Left renal pelvis (tissue), 4 donors: ENCODE measurements around the gene GMIP. TPM values are rescaled to one million over a fixed set of nuclear protein-coding genes. Genes with fewer than 3 reads are reported as not detected.
"Not testable (repeated sequence)": the region's sequence is repeated elsewhere in the genome, so short reads cannot be mapped to it uniquely, and the experiment has no call there.

Experiments
- DNase-seq, 4 donors: peaks; one replicate each; pipeline ENCODE4 v3.0.0-alpha.2; 2013; ENCODE audit warnings: low read depth in 4 of 4, low spot score in 3 of 4
- polyA plus RNA-seq, 4 donors: library from polyadenylated mRNA; unstranded; fragments of 120-200 nt; gene quantifications; one replicate each; pipeline ENCODE4 v1.2.1, GENCODE V29; 2013; ENCODE audit not compliant: insufficient read length in 4 of 4

GMIP gene, protein sequence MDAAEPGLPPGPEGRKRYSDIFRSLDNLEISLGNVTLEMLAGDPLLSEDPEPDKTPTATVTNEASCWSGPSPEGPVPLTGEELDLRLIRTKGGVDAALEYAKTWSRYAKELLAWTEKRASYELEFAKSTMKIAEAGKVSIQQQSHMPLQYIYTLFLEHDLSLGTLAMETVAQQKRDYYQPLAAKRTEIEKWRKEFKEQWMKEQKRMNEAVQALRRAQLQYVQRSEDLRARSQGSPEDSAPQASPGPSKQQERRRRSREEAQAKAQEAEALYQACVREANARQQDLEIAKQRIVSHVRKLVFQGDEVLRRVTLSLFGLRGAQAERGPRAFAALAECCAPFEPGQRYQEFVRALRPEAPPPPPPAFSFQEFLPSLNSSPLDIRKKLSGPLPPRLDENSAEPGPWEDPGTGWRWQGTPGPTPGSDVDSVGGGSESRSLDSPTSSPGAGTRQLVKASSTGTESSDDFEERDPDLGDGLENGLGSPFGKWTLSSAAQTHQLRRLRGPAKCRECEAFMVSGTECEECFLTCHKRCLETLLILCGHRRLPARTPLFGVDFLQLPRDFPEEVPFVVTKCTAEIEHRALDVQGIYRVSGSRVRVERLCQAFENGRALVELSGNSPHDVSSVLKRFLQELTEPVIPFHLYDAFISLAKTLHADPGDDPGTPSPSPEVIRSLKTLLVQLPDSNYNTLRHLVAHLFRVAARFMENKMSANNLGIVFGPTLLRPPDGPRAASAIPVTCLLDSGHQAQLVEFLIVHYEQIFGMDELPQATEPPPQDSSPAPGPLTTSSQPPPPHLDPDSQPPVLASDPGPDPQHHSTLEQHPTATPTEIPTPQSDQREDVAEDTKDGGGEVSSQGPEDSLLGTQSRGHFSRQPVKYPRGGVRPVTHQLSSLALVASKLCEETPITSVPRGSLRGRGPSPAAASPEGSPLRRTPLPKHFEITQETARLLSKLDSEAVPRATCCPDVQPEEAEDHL
- polyA plus RNA-seq, result 1 to 10 TPM; 2.9 to 6.7 (median 5.1) TPM

DNA sequence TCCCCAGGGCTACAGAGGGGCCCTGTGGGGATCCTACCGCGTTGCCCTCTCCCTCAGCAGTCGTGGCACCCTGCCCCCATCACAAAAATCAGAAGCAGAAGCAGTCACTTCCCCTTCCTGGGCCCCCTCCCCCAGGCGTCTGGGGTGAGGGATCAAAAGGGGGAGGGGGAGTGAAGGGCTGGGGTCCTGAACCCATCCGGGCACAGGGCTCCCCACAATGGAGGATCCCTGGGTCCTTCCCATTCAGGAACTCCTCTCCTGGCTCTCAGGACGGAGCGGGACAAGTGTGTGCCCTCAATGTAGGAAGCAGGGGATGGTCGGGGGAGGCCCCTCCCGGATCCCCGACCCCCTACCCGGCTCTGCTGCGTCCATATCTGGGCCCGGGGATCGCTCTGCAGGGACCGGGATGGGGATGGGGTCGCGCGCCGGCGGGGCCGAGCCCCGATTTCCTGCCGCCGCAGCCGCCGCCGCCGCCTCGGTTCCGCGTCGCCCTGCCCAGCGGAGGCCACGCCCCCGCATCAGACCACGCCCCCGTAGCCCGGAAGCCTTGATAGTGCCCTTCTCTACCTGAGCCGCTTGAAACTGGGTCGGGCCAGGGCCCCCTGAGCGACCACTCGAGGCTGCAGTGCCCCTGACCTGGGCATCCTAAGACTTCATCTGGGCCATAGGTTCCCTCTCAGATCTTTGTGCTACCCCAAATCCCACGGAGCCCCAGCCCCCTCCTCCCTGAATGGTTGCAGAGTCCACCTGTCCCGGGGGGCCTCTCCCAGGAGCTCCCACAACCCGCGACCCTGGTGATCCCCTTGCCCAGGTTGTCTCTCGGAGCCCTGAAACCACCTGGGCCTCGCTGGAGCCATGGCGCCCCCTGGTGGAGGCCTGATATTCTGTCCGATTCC, at the start of gene GMIP:
GMIP (minus strand) TSS at position 500 of the 896 bp plus-strand sequence; CDS start at position 372, 128 bp downstream.
- DNase-seq, result no peak

DNA sequence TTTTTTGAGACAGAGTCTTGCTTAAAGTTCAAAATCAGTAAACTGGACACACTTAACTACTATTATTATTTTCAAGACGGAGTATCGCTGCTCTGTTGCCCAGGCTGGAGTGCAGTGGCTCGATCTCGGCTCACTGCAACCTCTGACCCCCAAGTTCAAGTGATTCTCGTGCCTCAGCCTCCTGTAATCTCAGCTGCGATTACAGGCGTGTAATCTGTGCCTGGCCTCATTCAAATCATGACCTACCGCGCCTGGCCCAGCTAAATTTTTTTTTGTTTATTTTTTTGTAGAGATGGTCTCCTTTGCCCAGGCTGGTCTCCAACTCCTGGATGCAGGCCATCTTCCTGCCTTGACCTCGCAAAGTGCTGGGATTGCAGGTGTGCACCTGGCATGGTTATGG, 48.2 kb upstream of the GMIP start:
- no peak for DNase-seq

DNA sequence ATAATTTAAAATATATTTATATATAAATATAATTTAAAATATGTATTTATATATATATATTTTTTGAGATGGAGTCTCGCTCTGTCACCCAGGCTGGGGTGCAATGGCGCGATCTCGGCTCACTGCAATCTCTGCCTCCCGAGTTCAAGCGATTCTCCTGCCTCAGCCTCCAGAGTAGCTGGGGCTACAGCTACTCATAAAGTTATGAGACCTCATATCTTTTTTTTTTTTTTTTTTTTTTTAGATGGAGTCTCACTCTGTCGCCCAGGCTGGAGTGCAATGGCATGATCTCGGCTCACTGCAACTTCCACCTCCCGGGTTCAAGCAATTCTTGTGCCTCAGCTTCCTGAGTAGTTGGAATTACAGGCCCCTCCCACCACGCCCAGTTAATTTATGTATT, 45.6 kb upstream of the GMIP start:
- DNase-seq, result not testable (repeated sequence)

GRCh38 chr19:19687090-19687489, 43.6 kb upstream of the GMIP start:
- no peak for DNase-seq

DNA sequence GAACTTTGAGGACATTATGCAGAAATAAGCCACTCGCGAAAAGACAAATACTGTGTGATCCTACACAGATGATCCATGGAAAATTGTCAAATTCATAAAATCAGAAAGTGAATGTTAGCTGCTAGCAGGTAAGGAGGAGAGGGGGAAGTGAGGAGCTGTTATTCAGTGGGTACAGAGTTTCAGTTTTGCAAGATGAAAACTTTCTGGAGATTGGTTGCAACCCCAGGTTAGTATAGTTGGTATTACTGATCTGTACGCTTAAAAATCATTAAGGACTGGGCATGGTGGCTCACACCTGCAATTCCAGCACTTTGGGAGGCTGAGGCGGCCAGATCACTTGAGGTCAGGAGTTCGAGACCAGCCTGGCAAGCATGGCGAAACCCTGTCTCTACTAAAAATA, 43.1 kb upstream of the GMIP start:
- no peak for DNase-seq

- DNase-seq, result not testable (repeated sequence)
These were observed 42.7 kb upstream of the GMIP start for GRCh38 chr19:19686119-19686518.

GRCh38 chr19:19679176-19680073, 36.0 kb upstream of the GMIP start:
- no peak for DNase-seq

- no peak for DNase-seq
These were observed 34.1 kb upstream of the GMIP start for GRCh38 chr19:19677579-19677978.

DNA sequence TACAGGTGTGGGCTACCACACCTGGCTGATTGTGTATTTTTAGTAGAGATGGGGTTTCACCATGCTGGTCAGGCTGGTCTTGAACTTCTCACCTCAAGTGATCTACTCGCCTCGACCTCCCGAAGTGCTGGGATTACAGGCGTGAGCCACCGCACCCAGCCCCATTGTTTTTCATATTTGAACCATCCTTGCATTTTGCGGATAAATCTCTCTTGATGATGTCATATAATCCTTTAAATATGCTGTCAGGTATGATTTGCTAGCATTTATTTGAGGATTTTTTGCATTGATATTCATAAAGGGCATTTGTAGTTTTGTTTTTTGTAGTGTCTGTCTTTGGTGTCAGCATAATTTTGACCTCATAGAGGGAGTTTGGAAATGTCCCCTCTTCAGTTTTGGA, 30.9 kb upstream of the GMIP start:
- DNase-seq, result no peak

- no peak for DNase-seq
These were observed 29.4 kb upstream of the GMIP start for GRCh38 chr19:19672816-19673215.

DNA sequence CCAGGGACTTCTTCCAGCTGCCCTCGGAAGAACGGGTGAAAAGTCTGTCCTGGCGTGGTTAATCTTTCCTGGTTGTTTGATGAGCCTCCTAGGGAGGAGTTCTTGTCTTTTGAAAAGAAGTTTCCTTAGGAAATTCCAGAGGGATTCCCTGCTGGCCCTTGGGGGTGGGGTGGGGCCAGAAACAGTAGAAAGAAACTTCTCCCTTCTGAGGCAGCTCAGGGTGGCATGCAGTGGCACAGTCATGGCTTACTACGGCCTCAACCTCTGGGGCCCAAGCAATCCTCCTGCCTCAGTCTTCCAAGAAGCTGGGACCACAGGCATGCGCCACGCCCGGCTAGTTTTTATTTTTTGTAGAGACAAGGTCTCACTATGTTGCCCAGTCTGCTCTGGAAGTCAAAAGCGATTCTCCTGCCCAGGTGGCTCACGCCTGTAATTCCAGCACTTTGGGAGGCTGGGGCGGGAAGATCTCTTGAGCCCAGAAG, 26.7 kb upstream of the GMIP start:
- no peak for DNase-seq

- DNase-seq, result peak; percentile 77 to 88 (median 82)
These were observed 25.0 kb upstream of the GMIP start, which contains the start of gene ZNF101 for GRCh38 chr19:19668230-19669012. Gene ZNF101, plus strand, starts transcription at chr19:19668839. Its CDS starts 125 bp downstream, at chr19:19668964.

DNA sequence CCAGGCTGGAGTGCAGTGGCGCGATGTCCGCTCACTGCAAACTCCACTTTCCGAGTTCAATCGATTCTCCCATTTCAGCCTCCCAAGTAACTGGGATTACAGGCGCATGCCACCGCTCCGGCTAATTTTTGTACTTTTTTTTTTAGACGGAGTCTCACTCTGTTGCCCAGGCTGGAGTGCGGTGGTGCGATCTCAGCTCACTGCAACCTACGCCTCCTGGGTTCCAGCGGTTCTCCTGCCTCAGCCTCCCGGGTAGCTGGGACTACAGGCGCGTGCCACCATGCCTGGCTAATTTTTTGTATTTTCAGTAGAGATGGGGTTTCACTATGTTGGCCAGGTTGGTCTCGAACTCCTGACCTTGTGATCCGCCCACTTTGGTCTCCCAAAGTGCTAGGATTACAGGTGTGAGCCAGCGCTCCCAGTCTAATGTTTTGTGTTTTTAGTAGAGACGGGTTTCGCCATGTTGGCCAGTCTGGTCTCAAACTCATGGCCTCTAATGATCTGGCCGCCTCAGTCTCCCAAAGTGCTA, 22.0 kb upstream of the GMIP start:
- DNase-seq, result not testable (repeated sequence)

DNA sequence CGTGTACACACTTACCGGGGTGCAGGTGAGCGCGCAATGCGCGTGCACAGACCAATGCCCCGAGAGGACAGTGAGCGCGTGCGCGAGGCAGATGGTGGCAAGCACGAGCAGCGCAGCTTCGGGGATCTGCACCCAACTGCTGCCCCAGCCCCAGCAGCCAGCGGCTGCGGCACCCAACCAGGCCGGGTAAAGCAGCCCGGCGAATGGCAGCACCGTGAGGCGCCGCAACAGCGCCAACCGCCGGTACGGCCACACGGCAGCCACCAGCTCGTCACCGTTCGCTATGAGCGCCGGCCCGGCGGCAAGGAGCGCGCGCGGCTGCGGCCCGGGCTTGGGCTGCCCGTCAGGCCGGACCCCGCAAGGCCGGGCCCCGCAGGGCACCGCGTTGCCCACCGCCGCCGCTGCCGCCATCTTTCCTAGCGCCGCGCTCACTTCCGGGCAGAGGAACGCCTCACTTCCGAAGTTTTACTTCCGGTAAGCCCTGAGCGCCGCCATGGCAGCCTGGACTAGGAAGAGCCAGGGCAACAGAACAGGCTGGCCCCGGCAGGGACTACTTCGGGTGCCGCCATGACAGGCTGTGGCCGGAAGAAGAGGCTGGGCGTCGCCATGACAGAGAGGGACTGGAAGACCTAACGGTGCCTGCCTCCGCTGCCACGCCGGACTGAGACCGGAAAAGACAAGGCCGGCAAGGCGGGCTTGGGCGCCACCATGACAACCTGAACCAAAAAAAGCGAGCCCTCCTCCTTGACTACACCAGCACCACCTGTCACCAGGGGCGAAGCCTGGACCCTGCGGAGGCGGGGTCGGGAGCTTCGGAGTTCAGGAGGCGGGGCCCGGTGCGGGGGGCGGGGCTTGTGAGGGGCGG, 20.0 kb upstream of the GMIP start, which contains the start of gene ATP13A1:
ATP13A1 (minus strand) TSS at position 421 of the 865 bp plus-strand sequence; CDS start at position 411, 10 bp downstream.
- DNase-seq, result peak; percentile 87 to 91 (median 91)

GRCh38 chr19:19662871-19663255, 19.4 kb upstream of the GMIP start:
- DNase-seq, result no peak

DNA sequence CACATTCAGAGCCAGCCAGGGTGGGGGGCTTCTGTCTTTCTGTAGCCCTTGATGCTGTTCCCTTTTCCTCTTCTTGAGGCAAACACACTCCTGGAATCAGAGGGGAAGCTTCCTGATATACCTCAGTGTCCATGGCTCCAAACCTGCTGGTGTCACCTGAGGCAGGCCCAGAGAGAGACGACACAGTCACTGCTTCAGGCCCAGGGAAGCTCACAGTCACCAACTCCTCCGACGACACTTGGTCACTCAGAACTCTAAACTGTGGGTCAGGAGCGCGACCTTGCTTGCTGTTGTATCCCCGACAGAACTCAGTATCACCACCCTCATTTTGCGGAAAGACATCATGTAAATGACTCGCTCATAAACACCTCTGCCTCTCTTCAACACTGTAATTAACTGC, 18.9 kb upstream of the GMIP start:
- no peak for DNase-seq

DNA sequence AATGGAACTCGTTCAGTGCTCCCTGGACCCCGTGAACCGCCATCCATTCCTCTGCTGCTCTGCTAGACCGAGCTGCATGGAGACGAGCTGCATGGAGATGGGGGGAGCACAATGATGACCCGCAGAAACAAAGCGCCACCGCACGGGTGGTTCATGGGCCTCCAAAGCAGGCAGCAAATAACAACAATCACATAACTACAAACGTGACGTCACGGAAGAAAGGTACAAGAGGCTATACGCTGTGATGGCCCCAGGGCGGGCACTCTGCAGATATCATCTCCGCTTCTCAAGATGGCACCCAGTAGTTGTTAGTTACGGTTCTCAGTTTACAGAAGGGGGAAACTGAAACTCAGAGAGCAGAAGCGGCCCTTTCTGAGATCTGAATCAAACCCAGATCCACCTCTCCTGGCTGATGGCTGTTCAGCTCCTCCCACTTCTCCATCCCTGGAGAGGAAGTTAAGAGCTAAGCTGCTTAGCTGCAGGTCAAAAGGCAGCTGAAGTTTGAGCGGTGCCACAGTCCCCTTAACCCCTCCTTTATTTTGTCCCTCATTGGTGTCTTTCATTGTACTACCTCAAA, 18.3 kb upstream of the GMIP start:
- no peak for DNase-seq
